HCT116 (cell line): ENCODE results near the gene ETS2. TPM values are rescaled to one million over a fixed set of nuclear protein-coding genes. Genes with fewer than 3 reads are reported as not detected.

ENCODE experiments used
- ATAC-seq: fragments of 200-7000 bp; cut with Tn5 transposase; 2 replicates; pipeline ENCODE4 v1.9.1; 2020; ENCODE audit warnings: mild to moderate bottlenecking, moderate library complexity
- BruUV-seq: library from RNA; stranded (reverse); fragments of 400-500 nt; replicated peaks from 2 replicates; lab custom pipeline; 2021; lab: Mats Ljungman, UMichigan
- CTCF ChIA-PET: fragments of 300-600 bp; sonication (Branson Sonifier 250); formaldehyde crosslinking; loops from one replicate; lab custom pipeline; 2021; ENCODE audit warnings: antibody characterized with exemption; lab: Charles Lee
- POLR2A ChIA-PET: fragments of 300-600, 350-600 bp; sonication (Branson Sonifier 250); formaldehyde crosslinking; loops from one replicate; lab custom pipeline; 2021; ENCODE audit warnings: antibody characterized with exemption; lab: Charles Lee
- RAD21 ChIA-PET, 2 experiments: fragments of 300-600 bp; sonication (Branson Sonifier 250); formaldehyde crosslinking; loops; one replicate each; lab custom pipeline; 2023; ENCODE audit warnings: low total read pairs in 2 of 2; ENCODE audit not compliant: uncharacterized antibody in 2 of 2, unreplicated experiment in 2 of 2, low non-redundant PET in 1 of 2; lab: Charles Lee
- DNase-seq: peaks from one replicate; pipeline ENCODE4 v3.0.0-alpha.2; 2010; ENCODE audit warnings: low read depth, low spot score
- H2AFZ ChIP-seq: fragments of 200-600 bp; shearing (Covaris generic), sonication (generic); 2 replicates; pipeline ENCODE4 v1.6.1; 2017; ENCODE audit warnings: low read depth, mixed run types, mixed read lengths, antibody characterized with exemption, low read length; ENCODE audit not compliant: poor library complexity, severe bottlenecking
- H3K27ac ChIP-seq: 2 replicates; pipeline ENCODE4 v1.5.1; 2012; ENCODE audit warnings: low read depth, low read length
- H3K27me3 ChIP-seq: fragments of 200-600 bp; sonication (generic); 2 replicates; pipeline ENCODE4 v1.6.1; 2016; ENCODE audit warnings: mixed run types, low read length, mixed read lengths; ENCODE audit not compliant: insufficient read depth
- H3K36me3 ChIP-seq, 2 experiments: fragments of 200-500 bp in 1 of 2; fragments of 200-600 bp in 1 of 2; sonication (Bioruptor generic) in 1 of 2; sonication (generic) in 1 of 2; 2 replicates each; pipeline versions ENCODE4 v1.5.1 to v1.6.1; 2014 to 2016; ENCODE audit warnings: low read length in 2 of 2, inconsistent platforms in 1 of 2, mixed read lengths in 1 of 2, mixed run types in 1 of 2; ENCODE audit not compliant: insufficient read depth in 2 of 2, control insufficient read depth in 1 of 2
- H3K4me1 ChIP-seq, 2 experiments: fragments of 200-600 bp in 1 of 2; sonication (generic) in 1 of 2; 2 replicates each; pipeline versions ENCODE4 v1.5.1 to v1.6.1; 2012 to 2017; ENCODE audit warnings: low read length in 2 of 2, inconsistent platforms in 1 of 2, mild to moderate bottlenecking in 1 of 2, mixed read lengths in 1 of 2, mixed run types in 1 of 2, moderate library complexity in 1 of 2; ENCODE audit not compliant: insufficient read depth in 2 of 2, control insufficient read depth in 1 of 2
- H3K4me2 ChIP-seq: fragments of 200-600 bp; sonication (generic); 2 replicates; pipeline ENCODE4 v1.6.1; 2017; ENCODE audit warnings: mixed run types, low read length, mixed read lengths
- H3K4me3 ChIP-seq, 2 experiments: fragments of 200-600 bp in 1 of 2; sonication (generic) in 1 of 2; replicated peaks in 1 of 2; 2 replicates each; pipeline ENCODE4 v1.5.1; 2011 to 2016; ENCODE audit warnings: low read length in 2 of 2, control low read depth in 1 of 2, low read depth in 1 of 2, mild to moderate bottlenecking in 1 of 2, mixed read lengths in 1 of 2, mixed run types in 1 of 2
- H3K79me2 ChIP-seq: fragments of 200-600 bp; sonication (generic); 2 replicates; pipeline ENCODE4 v1.6.1; 2017; ENCODE audit warnings: mild to moderate bottlenecking, mixed run types, low read length, moderate library complexity, mixed read lengths; ENCODE audit not compliant: insufficient read depth
- H3K9ac ChIP-seq: fragments of 200-600 bp; sonication (generic); 2 replicates; pipeline ENCODE4 v1.6.1; 2016; ENCODE audit warnings: low read length, mixed read lengths
- H3K9me2 ChIP-seq: fragments of 200-600 bp; sonication (generic), shearing (Covaris generic); 2 replicates; pipeline ENCODE4 v1.6.1; 2017; ENCODE audit warnings: mixed run types, mild to moderate bottlenecking, moderate library complexity; ENCODE audit not compliant: insufficient read depth
- H3K9me3 ChIP-seq, 2 experiments: fragments of 200-500 bp in 1 of 2; fragments of 200-600 bp in 1 of 2; sonication (Bioruptor generic) in 1 of 2; sonication (generic) in 1 of 2; 2 replicates each; pipeline ENCODE4 v1.6.1; 2014 to 2017; ENCODE audit warnings: low read length in 2 of 2, mixed read lengths in 2 of 2, inconsistent platforms in 1 of 2, low read depth in 1 of 2, mild to moderate bottlenecking in 1 of 2, mixed run types in 1 of 2, moderate library complexity in 1 of 2; ENCODE audit not compliant: control insufficient read depth in 1 of 2, insufficient read depth in 1 of 2
- H4K20me1 ChIP-seq: fragments of 200-600 bp; sonication (generic), shearing (Covaris generic); 2 replicates; pipeline ENCODE4 v1.6.1; 2017; ENCODE audit warnings: mixed run types, mild to moderate bottlenecking, moderate library complexity; ENCODE audit not compliant: insufficient read depth
- CBX3 ChIP-seq: IDR thresholded peaks from 2 replicates; pipeline ENCODE4 v1.6.1; 2012; ENCODE audit warnings: low read depth
- CTCF ChIP-seq, 3 experiments: fragments of 200-600 bp in 1 of 3; sonication (generic) in 1 of 3; IDR thresholded peaks in 2 of 3; conservative IDR thresholded peaks in 1 of 3; 2 replicates each; pipeline ENCODE4 v1.5.1; 2012 to 2017; ENCODE audit warnings: low read depth in 2 of 3, low read length in 2 of 3, antibody characterized with exemption in 1 of 3, borderline replicate concordance in 1 of 3, control low read depth in 1 of 3, mild to moderate bottlenecking in 1 of 3, mixed read lengths in 1 of 3, mixed run types in 1 of 3, moderate library complexity in 1 of 3; ENCODE audit not compliant: insufficient read depth in 1 of 3
- EGR1 ChIP-seq: IDR thresholded peaks from 2 replicates; pipeline ENCODE4 v1.6.1; 2012; ENCODE audit warnings: low read depth
- ELF1 ChIP-seq: IDR thresholded peaks from 2 replicates; pipeline ENCODE4 v1.6.1; 2012; ENCODE audit warnings: low read depth, borderline replicate concordance
- EZH2phosphoT487 ChIP-seq: fragments of 200-600 bp; IDR thresholded peaks from 2 replicates; pipeline ENCODE4 v1.6.1; 2018; ENCODE audit warnings: antibody characterized with exemption, borderline replicate concordance
- FOSL1 ChIP-seq: IDR thresholded peaks from 2 replicates; pipeline ENCODE4 v1.6.1; 2012; ENCODE audit warnings: low read depth
- JUND ChIP-seq: IDR thresholded peaks from 2 replicates; pipeline ENCODE4 v1.6.1; 2012
- POLR2A ChIP-seq: IDR thresholded peaks from 2 replicates; pipeline ENCODE4 v1.7.0; 2011; ENCODE audit warnings: borderline replicate concordance; ENCODE audit not compliant: insufficient read depth, insufficient read length; ENCODE audit errors: extremely low read depth
- RAD21 ChIP-seq: IDR thresholded peaks from 2 replicates; pipeline ENCODE4 v1.6.1; 2012; ENCODE audit warnings: low read depth, mild to moderate bottlenecking
- REST ChIP-seq: IDR thresholded peaks from 2 replicates; pipeline ENCODE4 v1.6.1; 2012; ENCODE audit warnings: low read depth
- SIN3A ChIP-seq: IDR thresholded peaks from 2 replicates; pipeline ENCODE4 v1.6.1; 2012; ENCODE audit warnings: low read depth
- SP1 ChIP-seq: IDR thresholded peaks from 2 replicates; pipeline ENCODE4 v1.6.1; 2012; ENCODE audit warnings: low read depth
- ZFX ChIP-seq: fragments of 450-650 bp; IDR thresholded peaks from 2 replicates; pipeline ENCODE4 v1.6.1; 2017
- intact Hi-C: fragments of 100-400 bp; cut with micrococcal nuclease; formaldehyde crosslinking; loops from 2 replicates; pipeline ENCODE4 v1.10.0; 2022
- total RNA-seq: library from RNA; stranded (reverse); gene quantifications from one replicate; pipeline ENCODE4 v1.2.1, GENCODE V29; 2021; ENCODE audit not compliant: unreplicated experiment
- TF ChIP-seq, protein P1 (sequence below): IDR thresholded peaks from 2 replicates; pipeline ENCODE4 v1.6.1; 2011; ENCODE audit warnings: mild to moderate bottlenecking, low read length, moderate library complexity; ENCODE audit not compliant: insufficient replicate concordance; ENCODE audit errors: extremely low read depth
- TF ChIP-seq, protein P2 (sequence below): IDR thresholded peaks from 2 replicates; pipeline ENCODE4 v1.6.1; 2012
- TF ChIP-seq, protein P3 (sequence below): IDR thresholded peaks from 2 replicates; pipeline ENCODE4 v1.6.1; 2012

The ETS2 gene
- total RNA-seq, 1 experiment from 2014 or later: 32.9 TPM

DNA sequence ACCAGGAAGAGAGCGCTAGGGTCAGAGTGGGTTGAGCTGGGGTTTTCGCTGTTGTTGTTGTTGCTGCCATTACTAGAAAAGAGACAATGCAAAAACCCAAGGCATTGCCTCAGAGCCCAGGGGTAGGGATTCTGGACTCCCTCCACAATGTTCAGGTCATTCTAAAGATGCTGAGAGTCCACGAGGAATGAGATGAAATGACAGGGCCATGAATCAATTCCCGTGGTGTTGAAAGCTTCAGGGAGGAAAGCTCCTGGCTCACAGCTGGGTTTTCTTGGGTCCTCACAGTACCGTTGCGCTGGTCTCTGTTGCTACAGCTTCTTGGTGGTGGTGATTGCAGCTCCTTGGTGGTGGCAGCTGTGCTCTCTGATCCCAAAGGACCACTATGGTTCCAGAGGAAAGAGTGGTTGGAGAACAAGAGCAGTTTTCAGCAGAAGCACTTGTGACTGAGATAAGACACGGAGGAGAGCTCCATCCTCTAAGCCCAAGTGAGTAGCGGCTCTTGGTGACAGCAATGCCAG is 58.2 kb downstream of the ETS2 start:
- ChIA-PET RAD21 (no interaction called here), CTCF (no interaction called here), POLR2A (no interaction called here)
- no peaks in the 10 kb centered on the region for H3K9me3 ChIP-seq
- no peak overlapping the region for H2AFZ ChIP-seq
- intact Hi-C loops: no loop called here
- no peaks in the 10 kb centered on the region for H3K36me3 ChIP-seq
- H3K27ac ChIP-seq: no peak overlapping the region
- H3K27me3 ChIP-seq: no peaks in the 10 kb centered on the region
- H3K4me1 ChIP-seq: no peaks in the 10 kb centered on the region
- no peaks in the 10 kb centered on the region for H3K79me2 ChIP-seq
- no peak overlapping the region for H3K9ac ChIP-seq
- H3K4me3 ChIP-seq: no peak overlapping the region
- DNase-seq: no peak
- no peak overlapping the region for H3K4me2 ChIP-seq
- no peaks in the 10 kb centered on the region for H4K20me1 ChIP-seq
- TF ChIP-seq SP1: no peak
- no peak for TF ChIP-seq ELF1
- TF ChIP-seq, protein P1, sequence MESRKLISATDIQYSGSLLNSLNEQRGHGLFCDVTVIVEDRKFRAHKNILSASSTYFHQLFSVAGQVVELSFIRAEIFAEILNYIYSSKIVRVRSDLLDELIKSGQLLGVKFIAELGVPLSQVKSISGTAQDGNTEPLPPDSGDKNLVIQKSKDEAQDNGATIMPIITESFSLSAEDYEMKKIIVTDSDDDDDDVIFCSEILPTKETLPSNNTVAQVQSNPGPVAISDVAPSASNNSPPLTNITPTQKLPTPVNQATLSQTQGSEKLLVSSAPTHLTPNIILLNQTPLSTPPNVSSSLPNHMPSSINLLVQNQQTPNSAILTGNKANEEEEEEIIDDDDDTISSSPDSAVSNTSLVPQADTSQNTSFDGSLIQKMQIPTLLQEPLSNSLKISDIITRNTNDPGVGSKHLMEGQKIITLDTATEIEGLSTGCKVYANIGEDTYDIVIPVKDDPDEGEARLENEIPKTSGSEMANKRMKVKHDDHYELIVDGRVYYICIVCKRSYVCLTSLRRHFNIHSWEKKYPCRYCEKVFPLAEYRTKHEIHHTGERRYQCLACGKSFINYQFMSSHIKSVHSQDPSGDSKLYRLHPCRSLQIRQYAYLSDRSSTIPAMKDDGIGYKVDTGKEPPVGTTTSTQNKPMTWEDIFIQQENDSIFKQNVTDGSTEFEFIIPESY: no peak
- no peak for TF ChIP-seq EZH2phosphoT487
- TF ChIP-seq CTCF (IDR thresholded peaks at IDR 0.05 in 2 of 3, conservative IDR thresholded peaks at IDR 0.05 in 1 of 3; ENCODE audit: borderline replicate concordance in 1 of 3, insufficient read depth in 1 of 3, low read depth in 2 of 3, low read length in 2 of 3): no peak
- TF ChIP-seq FOSL1: no peak
- TF ChIP-seq, protein P2, sequence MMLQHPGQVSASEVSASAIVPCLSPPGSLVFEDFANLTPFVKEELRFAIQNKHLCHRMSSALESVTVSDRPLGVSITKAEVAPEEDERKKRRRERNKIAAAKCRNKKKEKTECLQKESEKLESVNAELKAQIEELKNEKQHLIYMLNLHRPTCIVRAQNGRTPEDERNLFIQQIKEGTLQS: no peak
- TF ChIP-seq EGR1: no peak
- TF ChIP-seq JUND: no peak
- TF ChIP-seq REST: no peak
- no peak for TF ChIP-seq SIN3A
- no peak for TF ChIP-seq ZFX
- TF ChIP-seq, protein P3, sequence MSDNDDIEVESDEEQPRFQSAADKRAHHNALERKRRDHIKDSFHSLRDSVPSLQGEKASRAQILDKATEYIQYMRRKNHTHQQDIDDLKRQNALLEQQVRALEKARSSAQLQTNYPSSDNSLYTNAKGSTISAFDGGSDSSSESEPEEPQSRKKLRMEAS: no peak
- TF ChIP-seq RAD21: no peak
- no peak for TF ChIP-seq CBX3
- no peak for TF ChIP-seq POLR2A
- TF ChIP-seq, all 23 proteins: peak for 0
- ATAC-seq: no peak
- no TSS peak for BruUV-seq
- no peaks in the 10 kb centered on the region for H3K9me2 ChIP-seq
